ENCODE measurements around the gene ADARB2.
"Not testable (repeated sequence)": the region's sequence is repeated elsewhere in the genome, so short reads cannot be mapped to it uniquely, and the experiment has no call there.

The ADARB2 gene

GRCh38 chr10:1475098-1475591 lies 262.2 kb downstream of the ADARB2 start:
- H3K79me2 ChIP-seq (ENCODE audit: control insufficient read depth, insufficient read depth, low read length, unreplicated experiment): no peaks in the 10 kb centered on the region
- no peak overlapping the region for H3K27ac ChIP-seq (ENCODE audit: low read depth, low read length)
- no peak overlapping the region for H2AFZ ChIP-seq (ENCODE audit: low read length, unreplicated experiment)
- H3K4me1 ChIP-seq (ENCODE audit: control insufficient read depth, insufficient read depth, low read length, unreplicated experiment): no peaks in the 10 kb centered on the region
- no peak overlapping the region for H3K4me3 ChIP-seq (ENCODE audit: low read depth, low read length)
- H3K27me3 ChIP-seq (ENCODE audit: insufficient read depth, low read length): no peaks in the 10 kb centered on the region
- no peaks in the 10 kb centered on the region for H3K36me3 ChIP-seq (ENCODE audit: insufficient read depth, low read length)

- H3K27ac ChIP-seq (ENCODE audit: low read depth, low read length): no peak overlapping the region
- H3K36me3 ChIP-seq (ENCODE audit: insufficient read depth, low read length): no peaks in the 10 kb centered on the region
- no peaks in the 10 kb centered on the region for H3K79me2 ChIP-seq (ENCODE audit: control insufficient read depth, insufficient read depth, low read length, unreplicated experiment)
- no peak overlapping the region for H2AFZ ChIP-seq (ENCODE audit: low read length, unreplicated experiment)
- H3K4me1 ChIP-seq (ENCODE audit: control insufficient read depth, insufficient read depth, low read length, unreplicated experiment): no peaks in the 10 kb centered on the region
- no peak overlapping the region for H3K4me3 ChIP-seq (ENCODE audit: low read depth, low read length)
- no peaks in the 10 kb centered on the region for H3K27me3 ChIP-seq (ENCODE audit: insufficient read depth, low read length)
These were observed 262.8 kb downstream of the ADARB2 start for GRCh38 chr10:1474376-1475097.

GRCh38 chr10:1473874-1474273 lies 263.5 kb downstream of the ADARB2 start:
- Histone ChIP-seq H3K36me3 (ENCODE audit: insufficient read depth, low read length) (no peaks in the 10 kb centered on the region), H3K27me3 (ENCODE audit: insufficient read depth, low read length) (no peaks in the 10 kb centered on the region), H3K27ac (ENCODE audit: low read depth, low read length) (no peak overlapping the region), H3K79me2 (ENCODE audit: control insufficient read depth, insufficient read depth, low read length, unreplicated experiment) (no peaks in the 10 kb centered on the region), H3K4me3 (ENCODE audit: low read depth, low read length) (no peak overlapping the region), H2AFZ (ENCODE audit: low read length, unreplicated experiment) (no peak overlapping the region), H3K4me1 (ENCODE audit: control insufficient read depth, insufficient read depth, low read length, unreplicated experiment) (no peaks in the 10 kb centered on the region)

DNA sequence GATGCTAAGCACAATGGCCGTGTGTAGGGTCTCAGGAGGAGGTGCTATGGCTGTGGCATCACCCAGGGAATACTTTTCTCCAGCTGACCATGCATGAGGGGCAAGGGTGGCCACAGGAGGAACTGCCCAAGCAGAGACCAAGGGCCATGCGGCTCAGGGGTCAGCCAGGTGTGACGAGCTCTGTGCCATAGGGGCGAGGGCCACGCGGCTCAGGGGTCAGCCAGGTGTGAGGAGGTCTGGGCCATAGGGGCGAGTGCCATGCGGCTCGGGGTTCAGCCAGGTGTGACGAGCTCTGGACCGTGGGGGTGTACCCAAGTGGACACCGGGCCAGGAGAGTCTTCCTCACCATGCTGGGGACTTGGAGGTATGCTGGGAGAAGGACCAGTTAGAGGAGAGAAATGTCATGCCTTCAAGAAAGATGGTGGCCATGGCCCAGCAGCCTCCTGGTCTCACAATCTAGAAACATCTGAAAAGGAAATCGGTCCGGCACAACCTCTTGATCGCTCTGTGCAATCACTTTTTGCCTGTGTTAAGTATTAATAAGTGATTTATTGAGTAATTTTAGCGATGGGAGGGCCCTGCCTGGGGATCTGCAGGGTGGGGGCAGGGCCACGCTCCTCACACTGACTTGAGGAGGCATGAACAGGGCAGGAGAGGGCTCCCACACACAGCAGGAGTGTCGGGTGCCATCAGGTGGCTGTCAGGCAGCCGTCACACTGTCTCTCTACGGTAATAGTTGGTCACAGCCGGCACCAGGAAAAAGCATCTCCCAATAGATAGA lies 265.0 kb downstream of the ADARB2 start:
- Histone ChIP-seq H3K27me3 (ENCODE audit: insufficient read depth, low read length) (no peaks in the 10 kb centered on the region), H3K4me1 (ENCODE audit: control insufficient read depth, insufficient read depth, low read length, unreplicated experiment) (no peaks in the 10 kb centered on the region), H2AFZ (ENCODE audit: low read length, unreplicated experiment) (no peak overlapping the region), H3K79me2 (ENCODE audit: control insufficient read depth, insufficient read depth, low read length, unreplicated experiment) (no peaks in the 10 kb centered on the region), H3K27ac (ENCODE audit: low read depth, low read length) (no peak overlapping the region), H3K36me3 (ENCODE audit: insufficient read depth, low read length) (no peaks in the 10 kb centered on the region), H3K4me3 (ENCODE audit: low read depth, low read length) (no peak overlapping the region)

DNA sequence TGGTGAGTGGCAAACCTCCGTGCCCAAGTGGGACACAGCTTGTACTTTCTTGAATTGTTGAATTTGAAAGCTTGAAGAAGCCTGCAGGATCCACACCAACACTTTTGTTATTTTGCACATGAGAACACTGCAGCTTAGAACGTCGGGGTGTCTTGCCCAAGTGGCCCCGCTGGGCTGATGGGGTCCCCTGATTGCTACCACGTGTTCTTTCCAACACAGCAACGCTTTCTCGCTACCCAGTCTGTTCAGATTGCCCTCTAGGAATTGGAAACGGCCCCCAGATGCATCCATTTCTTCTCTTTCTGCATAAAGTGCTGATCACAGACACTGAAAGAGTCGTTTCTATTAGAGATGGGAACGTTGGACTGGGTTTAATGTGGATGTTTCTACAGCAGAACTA lies 268.5 kb downstream of the ADARB2 start:
- Histone ChIP-seq H3K27ac (ENCODE audit: low read depth, low read length) (no peak overlapping the region), H3K4me1 (ENCODE audit: control insufficient read depth, insufficient read depth, low read length, unreplicated experiment) (no peaks in the 10 kb centered on the region), H3K79me2 (ENCODE audit: control insufficient read depth, insufficient read depth, low read length, unreplicated experiment) (no peaks in the 10 kb centered on the region), H2AFZ (ENCODE audit: low read length, unreplicated experiment) (no peak overlapping the region), H3K4me3 (ENCODE audit: low read depth, low read length) (no peak overlapping the region), H3K36me3 (ENCODE audit: insufficient read depth, low read length) (no peaks in the 10 kb centered on the region), H3K27me3 (ENCODE audit: insufficient read depth, low read length) (no peaks in the 10 kb centered on the region)

DNA sequence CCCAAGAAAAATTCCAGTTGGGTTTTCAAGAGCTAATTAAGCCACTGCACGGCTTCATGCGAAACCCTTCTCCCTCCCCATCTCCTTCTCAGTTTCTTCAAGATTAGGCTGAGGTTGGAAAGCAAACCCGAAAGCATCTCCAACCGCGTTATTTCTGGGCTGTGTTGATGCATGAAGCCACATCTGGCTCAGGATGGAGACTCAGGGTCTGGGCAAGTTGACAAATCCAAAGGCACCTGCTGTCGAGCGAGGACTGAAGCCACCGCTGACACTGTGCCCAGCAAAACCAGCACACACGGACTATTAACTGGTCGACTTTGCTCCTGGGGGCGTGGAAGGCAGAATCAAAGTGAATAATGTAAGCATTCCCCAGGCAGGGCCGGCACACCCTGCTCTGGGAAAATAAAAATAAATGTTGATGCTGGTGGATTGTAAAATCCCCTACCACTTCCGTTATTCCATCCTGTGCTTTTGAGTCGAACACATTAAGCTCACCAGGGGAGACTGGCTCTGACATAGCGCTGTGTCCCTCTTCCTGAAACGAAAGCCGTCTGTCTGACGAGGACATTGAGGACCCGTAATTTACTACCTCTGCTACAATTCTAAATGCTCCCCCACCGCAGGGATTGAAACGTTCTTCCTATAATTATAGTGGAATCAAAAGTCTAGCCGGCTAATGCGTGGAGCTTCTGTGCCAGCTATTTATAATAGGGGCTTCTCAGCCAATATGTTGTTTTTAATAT lies 269.8 kb downstream of the ADARB2 start:
- no peaks in the 10 kb centered on the region for H3K4me1 ChIP-seq (ENCODE audit: control insufficient read depth, insufficient read depth, low read length, unreplicated experiment)

DNA sequence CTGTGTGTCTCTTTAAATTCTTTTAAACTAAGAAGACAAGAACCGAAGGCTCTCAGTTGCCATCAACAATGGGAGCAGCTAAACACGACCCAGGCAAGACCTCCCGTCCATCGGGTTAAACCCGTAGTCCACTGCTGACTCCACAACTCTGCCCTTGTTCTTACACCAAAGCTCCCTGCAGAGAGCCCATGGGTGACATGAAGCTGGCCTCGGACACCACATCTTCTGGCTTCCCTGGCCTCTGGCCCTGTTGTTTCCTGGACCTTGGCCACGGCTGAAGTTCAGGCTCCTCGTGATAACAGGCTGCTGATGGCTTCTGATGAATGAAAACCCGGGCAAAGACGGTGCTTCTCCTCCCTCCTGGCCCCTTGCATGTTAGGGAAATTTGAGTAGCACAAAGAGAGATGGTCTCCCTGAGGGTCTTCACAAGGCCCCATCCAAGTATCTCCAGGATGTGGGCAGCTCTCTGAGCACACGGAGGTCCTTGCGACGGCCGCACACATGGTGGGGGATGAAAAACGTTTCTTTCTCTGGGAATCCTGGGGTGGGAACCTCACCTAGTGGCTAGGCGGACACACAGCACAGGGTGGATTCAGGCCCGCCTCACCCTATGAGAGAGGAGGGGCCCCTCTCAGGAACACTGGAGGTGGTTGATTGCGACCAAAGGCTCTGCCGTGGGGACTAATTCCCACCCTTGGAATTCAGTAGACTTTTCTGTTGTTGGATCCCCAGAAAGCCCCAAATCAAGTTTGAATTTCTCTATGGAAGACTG lies 271.1 kb downstream of the ADARB2 start:
- Histone ChIP-seq H3K4me3 (ENCODE audit: low read depth, low read length) (no peak overlapping the region), H2AFZ (ENCODE audit: low read length, unreplicated experiment) (no peak overlapping the region), H3K4me1 (ENCODE audit: control insufficient read depth, insufficient read depth, low read length, unreplicated experiment) (no peaks in the 10 kb centered on the region), H3K36me3 (ENCODE audit: insufficient read depth, low read length) (no peaks in the 10 kb centered on the region), H3K27ac (ENCODE audit: low read depth, low read length) (no peak overlapping the region), H3K79me2 (ENCODE audit: control insufficient read depth, insufficient read depth, low read length, unreplicated experiment) (no peaks in the 10 kb centered on the region), H3K27me3 (ENCODE audit: insufficient read depth, low read length) (no peaks in the 10 kb centered on the region)

More for the DNA sequence above, 269.8 kb downstream of the ADARB2 start:
- Histone ChIP-seq H3K27ac (ENCODE audit: low read depth, low read length) (no peak overlapping the region), H2AFZ (ENCODE audit: low read length, unreplicated experiment) (no peak overlapping the region), H3K27me3 (ENCODE audit: insufficient read depth, low read length) (no peaks in the 10 kb centered on the region), H3K79me2 (ENCODE audit: control insufficient read depth, insufficient read depth, low read length, unreplicated experiment) (no peaks in the 10 kb centered on the region), H3K4me3 (ENCODE audit: low read depth, low read length) (no peak overlapping the region), H3K36me3 (ENCODE audit: insufficient read depth, low read length) (no peaks in the 10 kb centered on the region)

GRCh38 chr10:1465418-1465911 lies 271.9 kb downstream of the ADARB2 start:
- no peaks in the 10 kb centered on the region for H3K27me3 ChIP-seq (ENCODE audit: insufficient read depth, low read length)
- no peaks in the 10 kb centered on the region for H3K4me1 ChIP-seq (ENCODE audit: control insufficient read depth, insufficient read depth, low read length, unreplicated experiment)
- no peak overlapping the region for H2AFZ ChIP-seq (ENCODE audit: low read length, unreplicated experiment)
- no peaks in the 10 kb centered on the region for H3K79me2 ChIP-seq (ENCODE audit: control insufficient read depth, insufficient read depth, low read length, unreplicated experiment)
- no peak overlapping the region for H3K4me3 ChIP-seq (ENCODE audit: low read depth, low read length)
- no peak overlapping the region for H3K27ac ChIP-seq (ENCODE audit: low read depth, low read length)
- no peaks in the 10 kb centered on the region for H3K36me3 ChIP-seq (ENCODE audit: insufficient read depth, low read length)

DNA sequence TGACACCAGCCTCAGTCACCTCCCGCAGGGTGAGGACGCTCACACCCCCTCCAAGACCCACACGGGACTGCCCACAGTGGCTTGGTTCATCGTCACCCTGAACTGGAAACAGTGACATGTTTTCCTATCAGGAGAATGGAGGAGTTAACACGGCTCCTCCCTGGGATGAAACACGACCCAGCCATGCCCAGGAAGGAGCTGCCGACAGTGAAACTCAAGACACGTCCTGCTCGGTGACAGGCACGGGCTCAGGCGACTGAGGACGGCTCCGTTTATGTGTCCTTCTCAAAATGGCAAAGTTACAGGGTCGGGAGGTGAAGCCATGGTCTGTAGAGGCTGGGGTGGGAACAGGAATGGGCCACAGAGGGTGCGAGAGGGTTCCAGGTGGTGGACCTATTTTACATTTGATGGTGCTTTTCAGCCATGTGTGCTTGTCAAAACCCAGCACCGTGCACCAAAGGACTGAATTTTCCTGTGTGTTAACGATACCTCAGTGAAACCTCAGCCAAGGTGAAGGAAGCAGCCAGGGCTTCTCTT lies 272.4 kb downstream of the ADARB2 start:
- no peak overlapping the region for H3K27ac ChIP-seq (ENCODE audit: low read depth, low read length)
- H3K27me3 ChIP-seq (ENCODE audit: insufficient read depth, low read length): no peaks in the 10 kb centered on the region
- H3K36me3 ChIP-seq (ENCODE audit: insufficient read depth, low read length): no peaks in the 10 kb centered on the region
- H3K4me3 ChIP-seq (ENCODE audit: low read depth, low read length): no peak overlapping the region
- H3K4me1 ChIP-seq (ENCODE audit: control insufficient read depth, insufficient read depth, low read length, unreplicated experiment): no peaks in the 10 kb centered on the region
- no peaks in the 10 kb centered on the region for H3K79me2 ChIP-seq (ENCODE audit: control insufficient read depth, insufficient read depth, low read length, unreplicated experiment)
- H2AFZ ChIP-seq (ENCODE audit: low read length, unreplicated experiment): no peak overlapping the region

GRCh38 chr10:1463971-1464370 lies 273.4 kb downstream of the ADARB2 start:
- not testable (repeated sequence) for H3K79me2 ChIP-seq (ENCODE audit: control insufficient read depth, insufficient read depth, low read length, unreplicated experiment); H2AFZ ChIP-seq (ENCODE audit: low read length, unreplicated experiment); H3K4me1 ChIP-seq (ENCODE audit: control insufficient read depth, insufficient read depth, low read length, unreplicated experiment); H3K4me3 ChIP-seq (ENCODE audit: low read depth, low read length); H3K27ac ChIP-seq (ENCODE audit: low read depth, low read length); H3K27me3 ChIP-seq (ENCODE audit: insufficient read depth, low read length); H3K36me3 ChIP-seq (ENCODE audit: insufficient read depth, low read length)
